CD4-positive, alpha-beta T cell treated with Interleukin-2 at 100 ng/mL for 4 hours (primary cell): ENCODE results near the gene GRID1.
"Not testable (repeated sequence)": the region's sequence is repeated elsewhere in the genome, so short reads cannot be mapped to it uniquely, and the experiment has no call there.

Experiments used
- DNase-seq: peaks from one replicate; pipeline ENCODE4 v3.0.0-alpha.2; 2020; ENCODE audit warnings: low spot score

GRID1 gene

GRCh38 chr10:85868627-85869499 is 497.7 kb downstream of the GRID1 start:
- DNase-seq: no peak

GRCh38 chr10:85864868-85865526 is 501.6 kb downstream of the GRID1 start:
- DNase-seq: no peak

- no peak for DNase-seq
These were observed 502.4 kb downstream of the GRID1 start for GRCh38 chr10:85864173-85864549.

- DNase-seq: no peak
These were observed 503.1 kb downstream of the GRID1 start for GRCh38 chr10:85863301-85864172.

- no peak for DNase-seq
These were observed 503.8 kb downstream of the GRID1 start for GRCh38 chr10:85862771-85863170.

- no peak for DNase-seq
These were observed 504.9 kb downstream of the GRID1 start for GRCh38 chr10:85861513-85862197.

GRCh38 chr10:85859859-85860258 is 506.7 kb downstream of the GRID1 start:
- DNase-seq: no peak

GRCh38 chr10:85858776-85859515 is 507.6 kb downstream of the GRID1 start:
- DNase-seq: no peak

- no peak for DNase-seq
These were observed 508.8 kb downstream of the GRID1 start for GRCh38 chr10:85857791-85858190.

- DNase-seq: no peak
These were observed 509.3 kb downstream of the GRID1 start for GRCh38 chr10:85857305-85857704.

GRCh38 chr10:85851934-85852333 is 514.7 kb downstream of the GRID1 start:
- DNase-seq: no peak

GRCh38 chr10:85851325-85851724 is 515.3 kb downstream of the GRID1 start:
- DNase-seq: no peak

GRCh38 chr10:85850736-85851135 is 515.9 kb downstream of the GRID1 start:
- DNase-seq: no peak

- DNase-seq: no peak
These were observed 517.3 kb downstream of the GRID1 start for GRCh38 chr10:85849315-85849714.

GRCh38 chr10:85848756-85849155 is 517.8 kb downstream of the GRID1 start:
- DNase-seq: no peak

GRCh38 chr10:85847085-85847484 is 519.5 kb downstream of the GRID1 start:
- DNase-seq: no peak

- not testable (repeated sequence) for DNase-seq
These were observed 527.9 kb downstream of the GRID1 start for GRCh38 chr10:85838660-85839059.

GRCh38 chr10:85832988-85833387 is 533.6 kb downstream of the GRID1 start:
- DNase-seq: no peak

- no peak for DNase-seq
These were observed 535.2 kb downstream of the GRID1 start for GRCh38 chr10:85831422-85831821.

- DNase-seq: no peak
These were observed 540.2 kb downstream of the GRID1 start for GRCh38 chr10:85826377-85826776.

GRCh38 chr10:85811405-85811804 is 555.2 kb downstream of the GRID1 start:
- DNase-seq: no peak
